Measurements from ENCODE around the gene WDR83. TPM values are rescaled to one million over a fixed set of nuclear protein-coding genes. Genes with fewer than 3 reads are reported as not detected.
"Not testable (repeated sequence)": the region's sequence is repeated elsewhere in the genome, so short reads cannot be mapped to it uniquely, and the experiment has no call there.

The WDR83 gene
- total and polyA plus RNA-seq, 2 experiments from 2014 or later = 9.1 to 19.5 TPM

- Histone ChIP-seq H3K4me2 (no peak overlapping the region), H2AFZ (no peak overlapping the region), H3K4me1 (ENCODE audit: insufficient read depth) (no peaks in the 10 kb centered on the region), H4K20me1 (ENCODE audit: insufficient read depth, poor library complexity, severe bottlenecking) (no peaks in the 10 kb centered on the region), H3K9me2 (replicated peaks; ENCODE audit: insufficient read depth) (no peaks in the 10 kb centered on the region), H3K27me3 (no peaks in the 10 kb centered on the region), H3K4me3 (no peak overlapping the region), H3K9me3 (ENCODE audit: low read depth) (no peaks in the 10 kb centered on the region), H3K36me3 (replicated peaks; ENCODE audit: insufficient read depth, low read depth) (no peaks in the 10 kb centered on the region), H3K79me2 (peaks cover 14% of the 10 kb centered on the region), H3K27ac (no peak overlapping the region)
- 97% methylated on average over 17 of the region's 17 CpGs for WGBS (ENCODE audit: low lambda C conversion rate, missing lambda C conversion rate)
- no peak for DNase-seq (ENCODE audit: low spot score)
- TF ChIP-seq EZH2phosphoT487 (IDR thresholded peaks at IDR 0.05; ENCODE audit: low read depth, severe bottlenecking, unreplicated experiment) (no peak), EZH2 (IDR thresholded peaks at IDR 0.05; ENCODE audit: borderline replicate concordance) (no peak), CTCF (IDR thresholded peaks at IDR 0.05; ENCODE audit: poor library complexity) (no peak)
Measured at GRCh38 chr19:12711187-12711586, 44.6 kb downstream of the WDR83 start.

- H3K27me3 ChIP-seq; H2AFZ ChIP-seq; H3K4me2 ChIP-seq; H3K9me3 ChIP-seq (ENCODE audit: low read depth); H4K20me1 ChIP-seq (ENCODE audit: insufficient read depth, poor library complexity, severe bottlenecking); H3K9me2 ChIP-seq (replicated peaks; ENCODE audit: insufficient read depth); H3K4me1 ChIP-seq (ENCODE audit: insufficient read depth); H3K27ac ChIP-seq; DNase-seq (ENCODE audit: low spot score); H3K36me3 ChIP-seq (replicated peaks; ENCODE audit: insufficient read depth, low read depth); H3K4me3 ChIP-seq: not testable (repeated sequence)
- peaks cover 20% of the 10 kb centered on the region for H3K79me2 ChIP-seq
- WGBS (ENCODE audit: low lambda C conversion rate, missing lambda C conversion rate) = 64% methylated on average over 13 of the region's 14 CpGs
- TF ChIP-seq CTCF (IDR thresholded peaks at IDR 0.05; ENCODE audit: poor library complexity) = peak; percentile 38
Measured at GRCh38 chr19:12712077-12712476, 45.5 kb downstream of the WDR83 start.

- H3K36me3 ChIP-seq (replicated peaks; ENCODE audit: insufficient read depth, low read depth); H3K4me2 ChIP-seq; H3K9me3 ChIP-seq (ENCODE audit: low read depth); H3K4me1 ChIP-seq (ENCODE audit: insufficient read depth); H4K20me1 ChIP-seq (ENCODE audit: insufficient read depth, poor library complexity, severe bottlenecking); DNase-seq (ENCODE audit: low spot score); H3K27me3 ChIP-seq; H3K4me3 ChIP-seq; H2AFZ ChIP-seq; H3K27ac ChIP-seq; H3K9me2 ChIP-seq (replicated peaks; ENCODE audit: insufficient read depth): not testable (repeated sequence)
- WGBS (ENCODE audit: low lambda C conversion rate, missing lambda C conversion rate) = 98% methylated on average over 9 of the region's 9 CpGs
- peaks cover 28% of the 10 kb centered on the region for H3K79me2 ChIP-seq
Measured at GRCh38 chr19:12713304-12713703, 46.7 kb downstream of the WDR83 start.

- Histone ChIP-seq H3K36me3 (replicated peaks; ENCODE audit: insufficient read depth, low read depth) (no peaks in the 10 kb centered on the region), H3K9me3 (ENCODE audit: low read depth) (no peaks in the 10 kb centered on the region), H4K20me1 (ENCODE audit: insufficient read depth, poor library complexity, severe bottlenecking) (peaks cover under 1% of the 10 kb centered on the region), H2AFZ (no peak overlapping the region), H3K9me2 (replicated peaks; ENCODE audit: insufficient read depth) (no peaks in the 10 kb centered on the region), H3K27ac (no peak overlapping the region), H3K27me3 (no peaks in the 10 kb centered on the region), H3K4me2 (no peak overlapping the region), H3K4me1 (ENCODE audit: insufficient read depth) (peaks cover 3% of the 10 kb centered on the region), H3K4me3 (no peak overlapping the region), H3K79me2 (peaks cover 45% of the 10 kb centered on the region)
- DNase-seq (ENCODE audit: low spot score) = no peak
- TF ChIP-seq CTCF (IDR thresholded peaks at IDR 0.05; ENCODE audit: poor library complexity) = no peak
- no peak for TF ChIP-seq EZH2phosphoT487 (IDR thresholded peaks at IDR 0.05; ENCODE audit: low read depth, severe bottlenecking, unreplicated experiment)
- WGBS (ENCODE audit: low lambda C conversion rate, missing lambda C conversion rate) = 95% methylated on average over 15 of the region's 15 CpGs
Measured at GRCh38 chr19:12715102-12715501, 48.5 kb downstream of the WDR83 start.

Data from hepatocyte (in vitro differentiated cells).